ENCODE data around the gene NLGN1.
"Not testable (repeated sequence)": the region's sequence is repeated elsewhere in the genome, so short reads cannot be mapped to it uniquely, and the experiment has no call there.

The NLGN1 gene

GRCh38 chr3:174202561-174202960 is 805.0 kb downstream of the NLGN1 start (continued):
- TF ChIP-seq ARNTL (CRISPR knock-in tag; IDR thresholded peaks at IDR 0.05; ENCODE audit: borderline replicate concordance, low read depth), result no peak
- no peak for TF ChIP-seq ZNF70 (CRISPR knock-in tag; IDR thresholded peaks at IDR 0.05)

DNA sequence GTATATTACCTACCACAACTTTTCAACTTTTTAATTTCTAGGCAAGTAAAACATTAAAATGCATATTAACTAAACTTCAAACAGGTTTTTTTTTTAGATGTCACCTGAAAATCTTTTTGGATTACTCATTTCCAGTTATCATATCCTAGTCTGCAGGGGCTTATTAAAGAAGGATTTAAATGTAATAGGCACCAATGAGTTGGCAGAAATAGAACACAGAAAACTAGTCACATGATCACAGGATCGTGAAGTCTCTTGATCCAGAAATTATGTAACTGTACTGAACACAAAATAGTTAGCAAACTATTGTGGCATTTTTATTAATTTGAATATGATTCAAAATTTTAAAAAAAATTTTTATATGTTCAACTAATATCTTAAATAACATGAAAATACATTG is 807.2 kb downstream of the NLGN1 start:
- TF ChIP-seq ESRRG (CRISPR knock-in tag; IDR thresholded peaks at IDR 0.05), result no peak
- no peak for TF ChIP-seq TCF4 (CRISPR knock-in tag; IDR thresholded peaks at IDR 0.05; ENCODE audit: borderline replicate concordance)
- TF ChIP-seq ARNTL (CRISPR knock-in tag; IDR thresholded peaks at IDR 0.05; ENCODE audit: borderline replicate concordance, low read depth), result no peak
- no peak for TF ChIP-seq ZFP30 (CRISPR knock-in tag; IDR thresholded peaks at IDR 0.05)
- no peak for TF ChIP-seq ZC3H10 (CRISPR knock-in tag; IDR thresholded peaks at IDR 0.05)
- TF ChIP-seq, protein P1, sequence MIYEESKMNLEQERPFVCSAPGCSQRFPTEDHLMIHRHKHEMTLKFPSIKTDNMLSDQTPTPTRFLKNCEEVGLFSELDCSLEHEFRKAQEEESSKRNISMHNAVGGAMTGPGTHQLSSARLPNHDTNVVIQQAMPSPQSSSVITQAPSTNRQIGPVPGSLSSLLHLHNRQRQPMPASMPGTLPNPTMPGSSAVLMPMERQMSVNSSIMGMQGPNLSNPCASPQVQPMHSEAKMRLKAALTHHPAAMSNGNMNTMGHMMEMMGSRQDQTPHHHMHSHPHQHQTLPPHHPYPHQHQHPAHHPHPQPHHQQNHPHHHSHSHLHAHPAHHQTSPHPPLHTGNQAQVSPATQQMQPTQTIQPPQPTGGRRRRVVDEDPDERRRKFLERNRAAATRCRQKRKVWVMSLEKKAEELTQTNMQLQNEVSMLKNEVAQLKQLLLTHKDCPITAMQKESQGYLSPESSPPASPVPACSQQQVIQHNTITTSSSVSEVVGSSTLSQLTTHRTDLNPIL (CRISPR knock-in tag; IDR thresholded peaks at IDR 0.05; ENCODE audit: low read depth), result no peak
- no peak for TF ChIP-seq ZNF70 (CRISPR knock-in tag; IDR thresholded peaks at IDR 0.05)
- no peak for TF ChIP-seq ZFP3 (CRISPR knock-in tag; IDR thresholded peaks at IDR 0.05)
- TF ChIP-seq POU6F1 (CRISPR knock-in tag; IDR thresholded peaks at IDR 0.05; ENCODE audit: borderline replicate concordance, low read depth), result no peak
- TF ChIP-seq TSHZ2 (CRISPR knock-in tag; IDR thresholded peaks at IDR 0.05), result no peak
- TF ChIP-seq PPARA (CRISPR knock-in tag; IDR thresholded peaks at IDR 0.05; ENCODE audit: borderline replicate concordance), result no peak
- TF ChIP-seq, protein P2, sequence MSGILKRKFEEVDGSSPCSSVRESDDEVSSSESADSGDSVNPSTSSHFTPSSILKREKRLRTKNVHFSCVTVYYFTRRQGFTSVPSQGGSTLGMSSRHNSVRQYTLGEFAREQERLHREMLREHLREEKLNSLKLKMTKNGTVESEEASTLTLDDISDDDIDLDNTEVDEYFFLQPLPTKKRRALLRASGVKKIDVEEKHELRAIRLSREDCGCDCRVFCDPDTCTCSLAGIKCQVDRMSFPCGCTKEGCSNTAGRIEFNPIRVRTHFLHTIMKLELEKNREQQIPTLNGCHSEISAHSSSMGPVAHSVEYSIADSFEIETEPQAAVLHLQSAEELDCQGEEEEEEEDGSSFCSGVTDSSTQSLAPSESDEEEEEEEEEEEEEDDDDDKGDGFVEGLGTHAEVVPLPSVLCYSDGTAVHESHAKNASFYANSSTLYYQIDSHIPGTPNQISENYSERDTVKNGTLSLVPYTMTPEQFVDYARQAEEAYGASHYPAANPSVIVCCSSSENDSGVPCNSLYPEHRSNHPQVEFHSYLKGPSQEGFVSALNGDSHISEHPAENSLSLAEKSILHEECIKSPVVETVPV (CRISPR knock-in tag; IDR thresholded peaks at IDR 0.05), result no peak
- TF ChIP-seq ZNF565 (CRISPR knock-in tag; conservative IDR thresholded peaks at IDR 0.05; ENCODE audit: low read depth), result no peak
- no peak for TF ChIP-seq RARB (CRISPR knock-in tag; IDR thresholded peaks at IDR 0.05)
- no peak for TF ChIP-seq ZNF8 (CRISPR knock-in tag; IDR thresholded peaks at IDR 0.05)
- no peak for ATAC-seq

GRCh38 chr3:174206607-174207192 is 809.2 kb downstream of the NLGN1 start:
- no peak for ATAC-seq
- TF ChIP-seq ZFP30 (CRISPR knock-in tag; IDR thresholded peaks at IDR 0.05) (no peak), GLIS3 (CRISPR knock-in tag; IDR thresholded peaks at IDR 0.05) (no peak), ZNF565 (CRISPR knock-in tag; conservative IDR thresholded peaks at IDR 0.05; ENCODE audit: low read depth) (no peak), ISL1 (CRISPR knock-in tag; IDR thresholded peaks at IDR 0.05) (no peak)

GRCh38 chr3:174208161-174208560 is 810.6 kb downstream of the NLGN1 start:
- no peak for ATAC-seq
- TF ChIP-seq ISL1 (CRISPR knock-in tag; IDR thresholded peaks at IDR 0.05) (peak; percentile 49; the same call in 1 of the 2 replicates), ZFP30 (CRISPR knock-in tag; IDR thresholded peaks at IDR 0.05) (no peak), ZNF70 (CRISPR knock-in tag; IDR thresholded peaks at IDR 0.05) (no peak)

- ATAC-seq, result not testable (repeated sequence)
Observed at GRCh38 chr3:174211896-174212295, 814.4 kb downstream of the NLGN1 start.

DNA sequence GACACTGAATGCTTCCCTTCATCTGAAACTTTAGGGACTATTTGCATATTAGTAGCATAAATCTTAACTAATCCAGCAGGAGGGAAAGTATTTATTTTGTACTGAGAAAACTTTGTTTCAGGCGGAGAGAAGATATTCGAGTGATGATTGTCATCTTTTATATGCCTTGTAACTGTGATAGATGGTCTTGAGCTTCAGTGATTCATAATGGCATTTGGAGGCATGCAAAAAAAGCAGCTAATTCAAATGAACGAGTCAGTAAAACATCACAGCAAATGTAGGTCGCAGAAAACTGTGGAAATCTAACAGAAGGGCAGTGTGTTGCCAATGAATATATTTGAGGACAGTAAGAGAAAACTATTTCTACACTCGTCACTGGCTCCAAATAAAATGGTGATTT is 817.9 kb downstream of the NLGN1 start:
- TF ChIP-seq ZC3H10 (CRISPR knock-in tag; IDR thresholded peaks at IDR 0.05) (no peak), ISL1 (CRISPR knock-in tag; IDR thresholded peaks at IDR 0.05) (0 out of 2 replicates have a peak, but pooled peaks have one; percentile 19)
- no peak for ATAC-seq

All from SK-N-SH treated with all-trans-retinoic acid at 6 μM for 48 hours (cell line).